Muscle of back (tissue), 11 donors: ENCODE results near the gene PTPN13. TPM values are rescaled to one million over a fixed set of nuclear protein-coding genes. Genes with fewer than 3 reads are reported as not detected.
A peak's percentile ranks its signal among the peaks of the same experiment; 100 is the strongest.

Experiments used
- DNase-seq, 3 donors: peaks; one replicate each; pipeline versions ENCODE4 v3.0.0 to v3.0.0-alpha.2; 2013
- polyA plus RNA-seq, 10 donors: library from polyadenylated mRNA; unstranded; fragments of 120-200 nt; gene quantifications; one replicate each; pipeline ENCODE4 v1.2.1, GENCODE V29; 2013; ENCODE audit not compliant: insufficient read length in 10 of 10

The PTPN13 gene
- polyA plus RNA-seq, 10 donors: 5.3 to 23.2 (median 5.7) TPM

- DNase-seq: peak in 2 of 3 donors; percentile 17 to 18
These were observed 1.4 kb upstream of the PTPN13 start for GRCh38 chr4:86592553-86593249.

GRCh38 chr4:86594559-86595425 is 677 bp downstream of the PTPN13 start:
- DNase-seq: peak; percentile 61 to 95 (median 85)

GRCh38 chr4:86595426-86595805 is 1.3 kb downstream of the PTPN13 start:
- DNase-seq: no peak

- DNase-seq: no peak
These were observed 2.7 kb downstream of the PTPN13 start for GRCh38 chr4:86596807-86597206.

- DNase-seq: no peak
These were observed 6.0 kb downstream of the PTPN13 start for GRCh38 chr4:86600007-86600653.

- DNase-seq: no peak
These were observed 9.3 kb downstream of the PTPN13 start for GRCh38 chr4:86603311-86603885.

- no peak for DNase-seq
These were observed 12.7 kb downstream of the PTPN13 start for GRCh38 chr4:86606809-86607208.

- no peak for DNase-seq
These were observed 14.8 kb downstream of the PTPN13 start for GRCh38 chr4:86608757-86609375.

GRCh38 chr4:86611757-86612156 is 17.6 kb downstream of the PTPN13 start:
- DNase-seq: no peak

- no peak for DNase-seq
These were observed 19.6 kb downstream of the PTPN13 start for GRCh38 chr4:86613734-86614133.

GRCh38 chr4:86614865-86615264 is 20.8 kb downstream of the PTPN13 start:
- no peak for DNase-seq

- no peak for DNase-seq
These were observed 21.4 kb downstream of the PTPN13 start for GRCh38 chr4:86615501-86615900.

- no peak for DNase-seq
These were observed 25.5 kb downstream of the PTPN13 start for GRCh38 chr4:86619656-86620055.

- DNase-seq: no peak
These were observed 27.3 kb downstream of the PTPN13 start for GRCh38 chr4:86621435-86621834.

GRCh38 chr4:86626066-86626465 is 32.0 kb downstream of the PTPN13 start:
- no peak for DNase-seq

- no peak for DNase-seq
These were observed 33.5 kb downstream of the PTPN13 start for GRCh38 chr4:86627462-86628135.

GRCh38 chr4:86630629-86631028 is 36.5 kb downstream of the PTPN13 start:
- DNase-seq: no peak

GRCh38 chr4:86631166-86631565 is 37.1 kb downstream of the PTPN13 start:
- no peak for DNase-seq

GRCh38 chr4:86633854-86634253 is 39.7 kb downstream of the PTPN13 start:
- DNase-seq: peak in 1 of 3 donors; percentile 32

GRCh38 chr4:86640469-86640868 is 46.4 kb downstream of the PTPN13 start:
- no peak for DNase-seq

GRCh38 chr4:86641516-86642090 is 47.5 kb downstream of the PTPN13 start:
- no peak for DNase-seq
